GM10847 (cell line): ENCODE measurements around the gene MORN1.

Experiments
- POLR2A ChIP-seq: IDR thresholded peaks from 2 replicates; pipeline ENCODE4 v1.6.1; 2011; ENCODE audit not compliant: insufficient read length; ENCODE audit errors: extremely low read depth

MORN1 gene

DNA sequence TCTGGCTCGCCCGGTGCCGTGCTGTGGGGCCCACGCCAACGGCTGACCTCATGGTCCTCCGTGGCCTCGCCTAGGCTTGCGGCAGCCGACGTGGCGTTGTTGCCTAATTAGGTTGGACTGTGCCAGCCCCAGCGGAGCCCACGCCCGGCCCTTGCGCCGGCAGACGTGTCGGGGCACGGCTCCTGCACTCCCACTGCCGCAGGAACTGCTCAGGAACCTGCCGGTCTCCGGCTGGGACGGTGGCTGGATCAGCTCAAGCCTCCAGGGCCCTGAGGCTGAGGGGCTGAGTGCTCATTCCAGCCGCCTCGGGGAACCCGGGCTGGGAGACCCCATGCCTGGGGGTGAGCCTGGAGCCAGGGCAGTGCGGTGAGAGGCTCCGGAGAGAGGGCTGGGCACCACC, 37.1 kb upstream of the MORN1 start:
- TF ChIP-seq POLR2A = no peak

DNA sequence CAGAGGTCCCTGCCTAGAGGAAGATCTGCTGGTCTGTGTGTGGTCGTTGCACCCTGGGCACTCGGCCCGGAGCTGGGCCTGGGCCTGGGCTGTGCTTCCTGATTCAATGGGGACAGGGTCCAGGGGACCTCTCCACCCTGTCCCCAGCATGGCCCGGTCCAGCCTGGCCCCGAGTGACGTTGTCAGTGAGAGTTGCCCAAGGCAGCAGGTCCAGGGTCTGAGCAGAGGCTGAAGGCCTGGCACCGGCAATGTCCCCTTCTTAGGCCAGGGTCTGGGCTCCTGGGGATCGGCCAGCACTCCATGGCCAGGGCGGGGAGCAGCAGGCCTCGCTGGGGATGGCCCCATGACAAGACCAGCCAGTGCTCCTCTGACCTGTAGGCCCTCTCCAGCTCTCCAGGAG, 36.6 kb upstream of the MORN1 start:
- no peak for TF ChIP-seq POLR2A

DNA sequence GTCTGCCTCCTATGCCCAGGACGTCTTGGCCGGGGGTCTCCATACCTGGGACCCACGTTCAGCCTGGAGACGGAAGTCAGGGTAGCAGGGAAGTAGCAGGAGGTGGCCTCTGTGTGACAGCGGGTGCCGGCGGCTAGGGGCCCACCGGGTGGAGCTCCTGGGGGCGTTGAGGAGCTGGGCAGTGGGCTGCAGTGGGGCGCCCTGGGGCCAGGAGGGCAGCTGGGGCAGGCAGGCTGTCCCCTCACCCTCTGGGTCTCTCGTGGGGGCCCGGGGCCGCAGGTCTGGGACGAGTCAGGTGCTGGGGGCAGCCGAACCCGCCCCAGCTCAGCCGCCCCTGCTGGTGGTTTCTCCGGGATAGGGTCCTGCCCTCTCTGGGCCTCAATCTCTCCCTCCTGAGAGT, 35.7 kb upstream of the MORN1 start:
- TF ChIP-seq POLR2A = no peak

DNA sequence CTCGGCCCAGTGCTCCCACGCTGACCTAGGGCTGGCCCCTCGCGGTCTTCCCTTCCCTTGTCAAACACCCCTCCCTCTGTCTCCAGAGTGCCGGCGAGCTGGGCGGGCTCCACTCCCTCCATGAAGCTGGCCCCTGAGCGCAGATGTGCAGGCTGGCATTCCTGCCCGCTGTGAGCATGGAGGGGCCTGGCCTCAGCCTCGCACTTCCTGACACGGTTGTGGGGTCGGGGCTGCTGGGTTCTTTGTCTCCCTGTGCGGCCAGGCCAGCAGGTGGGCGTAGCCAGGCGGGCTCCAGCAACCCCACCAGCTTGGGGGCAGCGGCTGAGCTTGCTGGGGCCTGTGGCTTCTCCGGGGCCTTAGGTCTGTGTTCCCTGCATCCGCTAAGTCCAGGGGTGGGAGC, 35.2 kb upstream of the MORN1 start:
- no peak for TF ChIP-seq POLR2A

DNA sequence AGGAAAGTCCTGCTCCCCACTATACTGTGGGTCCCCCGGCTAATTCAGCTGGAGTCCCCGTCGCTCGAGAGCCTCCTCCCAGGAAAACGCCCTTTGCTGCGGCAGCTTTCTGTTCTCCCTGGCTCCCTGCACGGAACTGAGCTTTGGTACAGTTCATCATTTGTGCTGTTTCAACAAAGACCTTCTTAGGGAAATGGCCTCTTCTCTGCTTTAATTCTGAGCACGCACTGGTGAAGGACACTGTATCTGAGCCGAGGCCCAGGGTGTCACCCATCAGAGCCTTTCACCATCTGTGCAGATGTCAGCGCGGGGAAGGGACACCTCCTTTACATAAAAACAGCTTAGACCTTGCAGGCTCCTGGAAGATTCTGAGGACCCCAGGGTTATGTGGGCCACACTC, 34.5 kb upstream of the MORN1 start:
- TF ChIP-seq POLR2A = no peak

DNA sequence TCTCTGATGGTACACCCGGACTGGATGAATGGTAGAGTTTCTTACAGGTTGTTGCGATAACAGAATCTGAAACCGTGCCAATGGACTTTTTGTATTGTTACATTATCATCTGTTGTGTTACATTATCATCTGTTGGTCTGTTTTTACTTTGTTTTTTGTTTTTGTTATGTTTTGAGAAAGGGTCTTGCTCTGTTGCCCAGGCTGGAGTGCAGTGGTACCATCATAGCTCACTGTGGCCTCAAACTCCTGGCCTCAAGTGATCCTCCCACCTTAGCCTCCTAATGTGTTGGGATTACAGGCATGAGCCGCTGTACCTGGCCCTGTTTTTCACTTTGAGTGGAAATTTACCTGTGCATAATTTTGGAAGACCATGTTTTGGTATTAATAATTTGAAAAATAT, 31.2 kb upstream of the MORN1 start:
- TF ChIP-seq POLR2A = no peak

DNA sequence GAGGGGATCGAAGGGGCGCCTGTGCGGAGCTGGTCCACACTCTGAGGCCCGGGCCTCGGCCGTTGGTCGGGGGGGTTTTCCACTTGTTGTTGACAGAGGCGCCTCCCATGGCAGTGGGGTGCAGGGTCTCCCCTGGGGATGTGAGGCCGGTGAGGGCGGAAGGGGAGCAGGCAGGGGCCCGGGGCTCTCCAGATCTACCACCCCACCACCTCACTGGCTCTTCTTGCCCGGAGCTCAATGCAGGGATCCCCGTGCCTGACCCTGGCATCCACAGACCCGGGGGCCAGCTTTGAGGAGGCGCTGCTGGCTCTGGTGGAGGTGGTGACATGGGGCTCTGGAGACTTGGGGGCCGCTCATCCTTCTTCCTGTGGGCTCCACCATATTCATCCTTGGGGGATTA, 28.1 kb upstream of the MORN1 start:
- TF ChIP-seq POLR2A = no peak

DNA sequence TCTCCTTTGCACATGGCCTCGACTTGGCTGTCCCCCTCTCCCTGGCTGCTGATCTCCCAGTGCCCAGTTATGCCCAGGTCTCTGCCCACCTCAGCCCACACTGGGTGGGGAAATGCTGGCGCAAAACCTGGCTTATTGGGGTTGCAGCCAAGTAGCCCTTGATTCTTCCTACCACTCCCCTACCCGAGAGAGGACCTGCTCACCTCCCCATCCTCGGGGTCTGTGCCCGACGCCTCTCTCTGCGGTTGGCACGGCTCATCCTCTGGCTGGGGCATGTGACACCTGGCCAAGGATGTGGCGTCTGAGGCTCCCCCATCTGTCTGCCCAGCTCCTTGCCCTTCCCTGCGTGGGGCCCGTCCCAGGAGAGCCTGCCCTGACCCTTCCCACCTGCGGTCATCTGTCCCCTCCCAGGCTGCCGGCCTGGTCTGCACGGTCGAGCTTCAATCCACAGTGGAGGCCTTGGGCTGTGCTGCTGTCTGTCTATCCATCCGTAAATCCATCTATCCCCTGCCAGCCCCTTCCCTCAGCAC, 27.5 kb upstream of the MORN1 start:
- no peak for TF ChIP-seq POLR2A

DNA sequence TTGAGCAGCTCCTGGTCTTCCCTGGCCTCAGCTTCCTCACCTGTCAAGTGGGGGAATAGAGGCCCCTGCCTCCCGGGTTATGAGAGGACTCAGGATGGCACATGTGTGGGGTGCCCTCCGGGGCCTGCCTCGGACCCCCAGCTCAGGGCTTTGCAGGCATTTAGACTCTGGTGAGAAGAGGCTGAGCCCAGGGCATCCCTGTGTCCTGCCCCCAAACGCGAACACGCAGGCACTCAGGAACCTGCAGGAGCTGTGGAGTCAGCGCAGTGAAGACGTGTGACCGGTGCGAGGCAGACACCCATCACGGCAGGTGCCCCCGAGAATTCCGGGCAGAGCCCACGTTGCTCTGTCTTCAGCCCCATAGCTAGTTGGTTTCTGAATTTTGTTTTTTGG, 26.5 kb upstream of the MORN1 start:
- no peak for TF ChIP-seq POLR2A

DNA sequence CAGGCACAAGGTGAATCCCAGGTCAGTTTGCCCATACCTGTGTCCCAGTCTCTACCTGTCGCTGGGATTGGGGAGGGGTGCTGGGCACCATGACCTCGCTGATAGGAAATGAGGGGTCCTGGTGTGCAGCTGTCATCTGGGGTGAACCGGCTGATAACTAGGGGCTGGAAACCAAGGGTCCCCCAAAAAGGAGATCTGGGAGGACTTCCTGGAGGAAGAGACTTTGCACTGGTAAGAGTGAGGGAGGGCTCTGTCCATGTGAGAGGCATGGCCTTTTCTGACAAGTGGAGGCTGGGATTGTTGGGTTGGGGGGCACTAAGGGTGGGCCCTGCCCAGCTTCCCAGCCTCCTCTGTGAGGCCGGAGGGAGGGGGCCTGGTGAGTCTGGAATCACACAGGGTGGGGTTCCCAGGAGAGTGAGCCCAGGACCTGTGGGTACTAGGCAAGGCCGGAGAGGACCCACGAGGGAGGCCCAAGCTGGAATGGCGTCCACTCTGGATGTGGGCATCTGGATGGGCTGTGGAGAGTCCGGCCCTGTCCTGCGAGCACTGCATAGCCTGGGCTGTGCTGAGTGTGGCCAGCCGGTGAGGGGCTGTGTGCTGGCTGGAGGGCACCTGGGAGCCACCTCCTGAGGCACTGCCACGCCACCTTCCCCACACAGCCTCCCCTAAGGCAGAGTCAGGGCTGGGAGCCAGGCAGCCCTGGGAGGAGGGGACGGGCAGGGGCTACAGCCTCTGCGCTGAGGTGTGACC, 25.9 kb upstream of the MORN1 start:
- TF ChIP-seq POLR2A = no peak

DNA sequence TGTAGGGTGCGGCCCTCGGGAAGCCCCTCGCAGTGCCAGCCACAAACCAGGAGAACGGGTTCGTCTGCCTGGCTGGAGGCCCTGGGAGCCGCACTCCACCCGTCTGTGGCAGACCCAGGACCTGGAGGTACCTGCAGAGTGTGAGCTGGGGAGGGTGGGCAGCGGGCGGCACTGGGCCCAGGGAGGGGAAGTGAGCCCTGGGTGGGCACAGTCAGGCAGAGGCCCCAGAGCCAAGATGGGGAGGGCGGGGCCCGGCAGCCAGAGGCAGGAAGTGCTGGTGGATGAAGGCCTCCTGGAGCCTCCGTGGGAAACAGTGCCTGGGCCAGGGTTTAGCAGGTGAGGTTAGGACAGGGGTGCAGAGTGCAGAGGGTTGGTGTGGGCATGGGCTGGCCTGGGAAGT, 25.0 kb upstream of the MORN1 start:
- TF ChIP-seq POLR2A = no peak

DNA sequence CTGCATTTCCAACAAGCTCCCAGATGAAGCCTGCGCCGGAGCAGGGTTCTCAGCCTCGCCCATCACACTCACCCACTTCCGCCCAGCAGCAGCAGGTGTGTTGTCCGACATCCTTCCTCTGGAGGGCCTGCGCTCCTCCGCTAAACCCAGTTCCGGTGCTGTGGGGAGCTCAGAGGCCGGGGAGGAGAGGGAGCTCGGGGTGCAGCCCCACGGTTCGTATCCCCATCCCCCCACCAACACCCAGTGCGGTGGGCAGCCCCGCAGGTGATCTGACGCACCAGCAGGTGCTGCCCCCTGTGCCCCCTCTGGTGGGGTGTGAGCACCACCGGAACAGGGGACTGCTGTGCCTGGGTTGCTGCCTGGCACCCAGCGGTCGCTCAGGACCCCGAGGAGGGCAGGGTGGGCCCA, 24.5 kb upstream of the MORN1 start:
- no peak for TF ChIP-seq POLR2A

DNA sequence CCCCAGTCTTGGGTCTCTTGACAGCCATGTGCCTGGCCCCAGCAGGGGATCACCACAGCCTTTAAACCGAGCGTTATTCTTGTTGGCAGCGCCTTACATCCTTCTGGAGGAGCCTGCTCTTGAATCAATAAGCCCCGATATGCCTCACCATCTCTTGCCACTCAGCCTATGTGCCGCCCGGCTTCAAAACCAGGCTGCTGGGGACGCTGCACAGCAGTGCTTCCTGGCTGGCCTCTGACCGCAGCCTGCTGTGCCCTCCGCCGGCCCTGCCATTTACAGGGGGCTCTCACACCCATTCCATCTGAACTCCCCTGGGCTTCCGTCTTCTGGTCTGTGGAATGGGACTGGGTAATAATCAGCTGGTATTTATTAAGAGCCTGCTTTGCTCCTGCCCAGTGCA, 24.0 kb upstream of the MORN1 start:
- TF ChIP-seq POLR2A = no peak

DNA sequence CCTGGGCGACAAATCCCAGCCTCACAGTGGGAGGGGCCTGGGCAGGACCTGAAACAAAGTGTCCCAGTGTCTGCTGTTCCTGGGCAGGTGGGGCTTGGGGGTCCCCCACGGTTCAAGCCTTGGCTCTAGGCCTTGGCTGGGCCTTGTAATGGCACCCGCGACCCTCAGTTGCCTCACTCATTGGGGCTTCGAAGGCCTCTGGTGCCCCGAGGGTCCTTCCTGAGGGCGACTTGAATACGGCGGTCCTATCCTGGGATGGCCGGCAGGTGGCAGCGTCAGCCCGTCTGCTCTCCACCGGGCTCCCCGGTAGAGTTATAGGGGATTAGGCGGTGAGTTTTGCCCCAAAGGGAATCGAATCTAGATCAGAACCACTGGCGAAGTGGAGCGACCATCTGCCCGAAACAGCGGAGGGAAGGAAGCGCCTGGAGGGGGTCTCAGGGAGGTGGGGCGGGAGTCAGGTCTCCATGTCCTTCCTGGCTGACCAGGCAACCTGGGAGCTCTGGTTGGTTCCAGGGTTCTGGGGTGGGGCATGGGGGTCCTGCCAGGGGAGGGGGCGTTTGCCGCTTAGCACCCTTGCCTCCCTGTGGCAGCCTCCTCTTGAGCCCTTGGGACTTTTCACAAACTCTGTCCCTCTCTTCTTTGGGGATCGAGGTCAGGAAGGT, 23.1 kb upstream of the MORN1 start:
- TF ChIP-seq POLR2A = no peak

DNA sequence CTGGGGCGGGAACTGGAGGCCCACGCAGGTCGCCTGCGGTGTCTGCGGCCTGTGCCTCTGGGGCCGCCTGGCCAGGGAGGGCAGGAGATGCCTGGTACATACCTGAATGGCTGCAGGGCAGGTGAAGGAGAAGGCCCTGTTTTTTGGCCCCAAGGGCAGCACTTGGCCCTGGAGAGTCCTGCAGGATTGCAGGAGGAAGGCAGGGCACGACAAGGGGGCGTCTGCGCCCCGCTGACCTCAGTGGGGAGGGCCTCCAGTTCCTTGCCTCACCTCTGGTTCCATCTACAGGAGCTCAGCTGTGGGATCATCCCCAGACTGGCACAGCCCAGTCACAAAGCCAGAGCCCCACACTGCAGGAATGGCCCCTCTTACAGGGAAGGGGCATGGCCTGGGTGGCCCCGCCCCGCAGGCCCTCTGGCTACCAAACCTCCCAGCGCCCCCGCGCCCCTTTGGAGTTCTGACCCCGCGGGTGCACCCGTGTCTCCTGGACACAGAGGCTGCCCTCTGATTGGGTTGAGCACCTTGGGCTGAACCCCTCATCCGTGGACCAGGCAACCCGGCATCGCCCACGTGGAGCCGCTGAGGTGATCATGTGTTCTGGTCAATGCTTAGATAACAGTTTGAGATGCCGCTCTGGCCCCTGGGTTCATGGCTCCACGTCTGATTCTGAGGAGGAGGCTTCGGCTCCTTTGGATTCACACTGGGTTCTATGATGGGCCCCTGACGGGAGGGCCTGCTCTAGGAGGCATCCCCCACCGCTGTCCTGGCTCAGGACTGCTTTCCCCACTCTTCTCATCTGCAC, 22.3 kb upstream of the MORN1 start:
- no peak for TF ChIP-seq POLR2A
